GM19351 (cell line): ENCODE data around the gene STARD13.
A peak's percentile ranks its signal among the peaks of the same experiment; 100 is the strongest.

Experiments
- ATAC-seq: cut with Tn5 transposase; IDR thresholded peaks from one replicate; pipeline ENCODE4 v1.9.1; 2021; ENCODE audit warnings: mild to moderate bottlenecking, moderate library complexity; ENCODE audit not compliant: unreplicated experiment

The STARD13 gene

GRCh38 chr13:33153421-33154404 lies 131.8 kb downstream of the STARD13 start:
- no peak for ATAC-seq

- no peak for ATAC-seq
These were observed 133.2 kb downstream of the STARD13 start for GRCh38 chr13:33152389-33152788.

GRCh38 chr13:33150662-33151061 lies 134.9 kb downstream of the STARD13 start:
- ATAC-seq, result no peak

GRCh38 chr13:33150126-33150525 lies 135.4 kb downstream of the STARD13 start:
- no peak for ATAC-seq

GRCh38 chr13:33147832-33148231 lies 137.7 kb downstream of the STARD13 start:
- no peak for ATAC-seq

DNA sequence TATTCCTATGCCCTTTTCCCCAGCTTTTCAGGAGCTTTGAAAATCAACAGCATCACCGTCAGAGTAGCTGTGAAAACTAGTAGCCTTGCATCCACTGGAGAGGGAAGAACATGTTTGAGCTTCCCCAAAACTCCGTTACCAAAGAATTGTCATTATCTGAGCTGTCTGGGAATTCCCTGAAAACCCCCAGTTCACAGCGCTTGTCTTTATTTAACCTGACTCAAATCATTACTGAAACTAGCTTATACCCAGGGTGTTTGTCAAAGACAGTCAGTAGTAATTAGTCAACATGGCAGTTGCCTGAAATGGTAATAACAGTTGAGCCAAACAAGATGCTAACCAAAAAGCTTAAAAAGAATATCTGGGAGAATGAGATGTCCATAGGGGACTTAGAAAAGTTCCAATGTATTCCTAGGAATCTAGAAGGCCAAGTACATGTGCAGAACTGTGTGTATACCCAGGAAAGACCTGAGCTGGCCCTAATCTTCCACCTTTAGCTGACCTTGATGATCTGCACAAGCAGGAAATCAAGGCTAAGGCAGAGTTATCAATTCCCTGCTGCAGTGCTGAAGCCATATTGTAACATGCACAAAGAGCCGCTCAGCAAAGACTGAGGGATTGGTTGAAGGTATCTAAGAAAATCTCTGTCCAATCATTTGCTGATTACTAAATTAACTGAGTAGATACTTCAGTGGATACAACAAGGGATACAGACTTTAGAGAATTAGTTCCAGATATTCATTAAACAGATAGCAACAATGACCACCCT lies 138.5 kb downstream of the STARD13 start:
- ATAC-seq, result peak; percentile 81

GRCh38 chr13:33145667-33146066 lies 139.9 kb downstream of the STARD13 start:
- no peak for ATAC-seq

GRCh38 chr13:33144358-33144784 lies 141.2 kb downstream of the STARD13 start:
- no peak for ATAC-seq

GRCh38 chr13:33139780-33140535 lies 145.6 kb downstream of the STARD13 start:
- no peak for ATAC-seq

GRCh38 chr13:33139184-33139583 lies 146.4 kb downstream of the STARD13 start:
- ATAC-seq, result no peak

GRCh38 chr13:33138441-33138840 lies 147.1 kb downstream of the STARD13 start:
- ATAC-seq, result no peak

GRCh38 chr13:33137721-33138120 lies 147.8 kb downstream of the STARD13 start:
- ATAC-seq, result no peak

DNA sequence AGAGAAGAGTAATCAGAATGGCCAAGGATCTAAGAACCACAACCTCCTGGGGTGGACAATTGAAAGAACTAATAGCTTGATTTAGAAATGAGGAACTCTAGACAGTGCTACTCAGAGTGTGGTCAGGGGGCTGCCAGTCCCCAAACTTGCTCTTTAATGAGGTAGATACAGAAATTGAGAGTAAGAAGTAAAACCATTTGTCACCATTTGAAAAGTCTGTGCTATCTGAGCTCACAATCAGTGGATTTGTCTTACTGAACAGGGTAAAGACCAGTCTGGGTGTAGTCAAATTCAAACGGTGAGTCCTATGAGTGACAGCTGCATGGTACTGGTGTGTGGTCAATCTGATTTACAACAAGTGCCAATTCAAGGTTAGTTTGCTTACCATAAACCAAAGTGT lies 150.5 kb downstream of the STARD13 start:
- ATAC-seq, result no peak

- ATAC-seq, result no peak
These were observed 151.3 kb downstream of the STARD13 start for GRCh38 chr13:33134213-33134612.

GRCh38 chr13:33132644-33133440 lies 152.7 kb downstream of the STARD13 start:
- no peak for ATAC-seq

DNA sequence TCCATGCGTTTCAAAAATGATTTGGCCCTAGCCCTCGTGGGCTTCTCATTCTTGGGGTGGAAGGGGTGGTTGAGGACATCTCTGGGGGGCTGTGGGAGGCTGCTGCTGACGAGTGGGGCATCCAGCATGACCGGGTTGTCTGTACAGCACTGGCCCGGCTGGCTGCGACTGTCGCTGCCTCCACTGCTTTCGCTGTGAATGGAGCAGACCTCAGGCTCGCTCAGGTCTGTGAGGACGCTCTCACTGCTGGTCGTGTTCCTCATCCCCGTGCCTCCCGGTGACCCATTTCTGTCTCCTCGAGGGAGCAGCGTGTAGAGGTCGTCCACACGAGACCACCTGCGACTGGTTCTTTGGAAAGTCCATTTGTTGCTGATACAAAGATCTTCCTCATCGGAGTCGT lies 155.7 kb downstream of the STARD13 start:
- no peak for ATAC-seq

DNA sequence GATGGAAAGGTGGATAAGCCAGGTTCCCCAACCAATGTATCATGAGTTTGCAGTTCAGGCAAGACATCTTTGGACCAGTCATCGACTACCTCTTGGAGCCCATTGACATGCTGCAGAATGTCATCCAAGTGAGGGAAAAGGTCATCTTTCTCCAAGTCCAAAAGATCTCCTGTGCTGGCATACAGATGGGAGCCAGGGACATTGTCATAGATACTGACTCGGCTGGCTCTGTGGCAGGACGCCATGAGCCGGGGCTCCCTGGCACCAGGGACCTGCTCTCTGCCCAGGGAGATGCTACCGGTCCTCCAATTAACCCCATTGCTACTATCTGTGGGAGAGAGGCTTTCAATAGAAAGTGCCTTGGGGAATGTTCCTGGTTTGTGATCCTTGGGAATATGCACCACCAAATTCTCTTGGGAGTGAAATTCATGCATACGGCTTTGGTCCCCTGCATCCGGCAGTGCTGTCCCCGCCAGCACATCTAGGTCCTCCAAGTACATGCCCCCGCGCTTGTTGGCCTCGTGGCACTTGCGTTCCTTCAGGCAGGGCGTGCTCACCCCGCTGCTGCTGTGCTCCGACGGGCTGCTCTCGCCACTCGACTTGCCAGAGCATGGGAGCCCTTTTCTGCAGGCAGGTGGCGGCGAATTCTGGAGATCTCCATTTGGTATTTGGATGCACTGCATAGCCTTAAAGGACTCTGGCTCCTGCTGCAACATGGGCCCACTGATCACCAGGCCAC lies 156.3 kb downstream of the STARD13 start:
- ATAC-seq, result no peak

GRCh38 chr13:33128134-33128533 lies 157.4 kb downstream of the STARD13 start:
- no peak for ATAC-seq

- ATAC-seq, result no peak
These were observed 158.5 kb downstream of the STARD13 start for GRCh38 chr13:33127009-33127551.
